ENCODE measurements around the gene COMT.

DNA sequence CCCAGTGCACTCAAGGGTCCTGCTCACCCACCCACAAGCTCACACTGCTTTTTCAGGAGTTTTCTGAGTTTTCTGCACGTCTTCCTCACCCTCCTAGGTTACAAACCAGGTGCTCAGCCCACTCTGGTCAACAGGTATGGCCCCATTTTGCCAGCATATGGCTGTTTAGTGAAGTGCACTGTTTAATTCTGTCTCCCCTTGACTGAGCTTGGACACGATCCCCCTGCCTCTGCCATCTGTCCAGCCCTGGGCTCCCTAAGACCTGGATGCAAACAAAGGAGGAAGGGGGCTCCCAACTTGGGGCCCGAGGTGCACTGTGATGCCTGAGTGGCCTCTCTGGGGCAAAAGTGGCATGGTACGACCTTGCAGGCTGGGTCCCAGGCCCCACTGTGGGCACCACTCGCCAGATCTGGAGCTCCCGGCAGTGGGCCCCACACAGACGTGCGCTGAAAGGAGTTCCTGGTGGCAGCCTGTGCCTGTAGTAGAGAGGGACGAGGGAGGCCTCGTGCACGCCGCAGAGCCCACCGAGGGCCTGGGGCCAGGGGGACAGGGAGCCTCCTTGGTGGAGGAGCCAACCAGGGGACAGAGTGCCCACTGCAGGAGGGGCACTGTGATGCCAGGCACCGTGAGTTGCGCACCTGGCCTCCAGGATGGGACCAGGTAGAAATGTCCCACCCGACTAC lies 37.3 kb upstream of the COMT start:
- TF ChIP-seq, protein P1, sequence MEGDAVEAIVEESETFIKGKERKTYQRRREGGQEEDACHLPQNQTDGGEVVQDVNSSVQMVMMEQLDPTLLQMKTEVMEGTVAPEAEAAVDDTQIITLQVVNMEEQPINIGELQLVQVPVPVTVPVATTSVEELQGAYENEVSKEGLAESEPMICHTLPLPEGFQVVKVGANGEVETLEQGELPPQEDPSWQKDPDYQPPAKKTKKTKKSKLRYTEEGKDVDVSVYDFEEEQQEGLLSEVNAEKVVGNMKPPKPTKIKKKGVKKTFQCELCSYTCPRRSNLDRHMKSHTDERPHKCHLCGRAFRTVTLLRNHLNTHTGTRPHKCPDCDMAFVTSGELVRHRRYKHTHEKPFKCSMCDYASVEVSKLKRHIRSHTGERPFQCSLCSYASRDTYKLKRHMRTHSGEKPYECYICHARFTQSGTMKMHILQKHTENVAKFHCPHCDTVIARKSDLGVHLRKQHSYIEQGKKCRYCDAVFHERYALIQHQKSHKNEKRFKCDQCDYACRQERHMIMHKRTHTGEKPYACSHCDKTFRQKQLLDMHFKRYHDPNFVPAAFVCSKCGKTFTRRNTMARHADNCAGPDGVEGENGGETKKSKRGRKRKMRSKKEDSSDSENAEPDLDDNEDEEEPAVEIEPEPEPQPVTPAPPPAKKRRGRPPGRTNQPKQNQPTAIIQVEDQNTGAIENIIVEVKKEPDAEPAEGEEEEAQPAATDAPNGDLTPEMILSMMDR (IDR thresholded peaks at IDR 0.05) = no peak
- TF ChIP-seq POLR2A (IDR thresholded peaks at IDR 0.05) = no peak
- no peak for TF ChIP-seq POLR2AphosphoS5 (IDR thresholded peaks at IDR 0.05; ENCODE audit: insufficient read depth in 1 of 2, low read depth in 1 of 2)
